Effector memory CD8-positive, alpha-beta T cell (primary cell): ENCODE results near the gene PKP4.

ENCODE experiments used
- ATAC-seq: fragments of 150-1000 bp; cut with Tn5 transposase; replicated peaks from 2 replicates; pipeline ENCODE4 v1.10.0; 2021; ENCODE audit warnings: mild to moderate bottlenecking, moderate library complexity
- DNase-seq, 3 experiments: peaks; one replicate each; pipeline ENCODE4 v3.0.0; 2021
- H3K27ac Mint-ChIP-seq, 2 donors: one replicate each; pipeline ENCODE4 v1.8.0; 2022; ENCODE audit warnings: mild to moderate bottlenecking in 2 of 2, mixed read lengths in 2 of 2, moderate library complexity in 2 of 2
- H3K27me3 Mint-ChIP-seq, 2 donors: one replicate each; pipeline ENCODE4 v1.8.0; 2022; ENCODE audit warnings: mixed read lengths in 2 of 2
- H3K36me3 Mint-ChIP-seq: one replicate; pipeline ENCODE4 v1.8.0; 2022; ENCODE audit warnings: mild to moderate bottlenecking, moderate library complexity, mixed read lengths; ENCODE audit not compliant: insufficient read depth
- H3K4me1 Mint-ChIP-seq, 2 donors: one replicate each; pipeline ENCODE4 v1.8.0; 2022; ENCODE audit warnings: low read depth in 2 of 2, mixed read lengths in 2 of 2
- H3K4me3 Mint-ChIP-seq, 2 donors: one replicate each; pipeline ENCODE4 v1.8.0; 2022; ENCODE audit warnings: mild to moderate bottlenecking in 2 of 2, mixed read lengths in 2 of 2, moderate library complexity in 2 of 2
- H3K9me3 Mint-ChIP-seq, 2 donors: one replicate each; pipeline ENCODE4 v1.8.0; 2022; ENCODE audit warnings: mixed read lengths in 2 of 2

PKP4 gene

DNA sequence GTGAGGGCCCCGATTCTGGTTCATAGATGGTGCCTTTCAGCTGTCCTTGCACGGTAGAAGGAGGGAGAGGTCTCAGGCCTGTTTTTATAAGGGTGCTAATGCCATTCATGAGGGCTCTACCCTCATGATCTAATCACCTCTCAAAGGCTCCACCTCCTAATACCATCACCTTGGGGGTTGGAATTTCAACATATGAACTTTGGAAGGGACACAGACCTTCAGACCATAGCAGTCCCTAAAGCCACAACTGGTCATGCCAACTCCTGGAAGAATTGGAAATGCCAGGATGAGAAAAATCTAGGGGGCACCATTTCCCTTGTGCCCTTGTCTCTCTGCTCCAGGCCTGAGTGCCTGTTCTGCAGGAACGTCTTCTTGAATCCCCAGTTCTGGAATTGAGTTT lies 213.5 kb downstream of the PKP4 start:
- ATAC-seq, result no peak
- Mint-ChIP-seq H3K9me3 (no peaks in the 10 kb centered on the region), H3K36me3 (peaks cover 3% of the 10 kb centered on the region), H3K27me3 (no peaks in the 10 kb centered on the region), H3K27ac (no peak overlapping the region), H3K4me1 (no peaks in the 10 kb centered on the region), H3K4me3 (no peak overlapping the region)
- DNase-seq, result no peak

DNA sequence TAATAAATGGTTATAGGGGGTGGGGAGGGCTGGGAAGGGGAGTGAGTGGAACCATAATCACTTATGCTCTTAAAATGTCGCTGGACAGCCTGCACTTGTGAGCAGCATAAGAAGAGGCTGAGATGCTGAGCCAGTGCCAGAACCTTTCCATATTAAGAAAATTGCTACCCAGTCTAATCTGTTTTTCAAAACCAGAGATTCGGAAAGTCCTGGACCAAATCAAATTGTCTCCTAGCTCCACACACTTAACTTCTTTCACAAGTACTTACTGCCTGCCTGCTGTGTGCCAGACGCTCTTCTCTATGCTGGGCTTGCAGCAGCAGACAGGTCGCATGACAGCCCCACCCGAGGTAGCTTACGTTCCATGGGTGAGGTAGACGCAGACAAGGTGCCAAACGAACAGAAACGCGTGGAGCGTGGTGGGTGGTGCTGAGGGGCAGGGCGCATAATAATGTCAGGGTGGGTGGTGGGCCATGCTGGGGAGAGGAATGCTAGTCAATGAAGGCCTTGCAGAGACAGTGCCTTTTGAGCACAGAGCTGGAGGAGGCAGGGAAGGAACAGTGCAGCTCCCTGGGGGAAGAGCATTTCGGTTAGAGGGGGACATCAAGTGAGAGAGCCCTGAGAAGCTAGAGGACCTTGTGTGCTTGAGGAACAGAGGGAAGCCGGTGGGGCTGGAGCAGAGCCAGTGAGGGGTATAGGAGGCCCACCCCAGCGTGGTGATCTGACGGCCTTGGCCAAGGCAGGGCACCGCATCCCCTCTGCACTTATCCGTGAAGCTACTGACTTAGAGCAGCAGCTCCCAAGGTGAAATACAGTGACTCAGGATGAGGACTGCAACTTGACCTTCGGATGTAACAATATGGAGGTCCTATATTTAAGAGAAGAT lies 214.9 kb downstream of the PKP4 start:
- Mint-ChIP-seq H3K4me3 (no peak overlapping the region), H3K9me3 (no peaks in the 10 kb centered on the region), H3K36me3 (peaks cover 3% of the 10 kb centered on the region), H3K4me1 (no peaks in the 10 kb centered on the region), H3K27me3 (no peaks in the 10 kb centered on the region), H3K27ac (no peak overlapping the region)
- DNase-seq (no peak), ATAC-seq (no peak)

DNA sequence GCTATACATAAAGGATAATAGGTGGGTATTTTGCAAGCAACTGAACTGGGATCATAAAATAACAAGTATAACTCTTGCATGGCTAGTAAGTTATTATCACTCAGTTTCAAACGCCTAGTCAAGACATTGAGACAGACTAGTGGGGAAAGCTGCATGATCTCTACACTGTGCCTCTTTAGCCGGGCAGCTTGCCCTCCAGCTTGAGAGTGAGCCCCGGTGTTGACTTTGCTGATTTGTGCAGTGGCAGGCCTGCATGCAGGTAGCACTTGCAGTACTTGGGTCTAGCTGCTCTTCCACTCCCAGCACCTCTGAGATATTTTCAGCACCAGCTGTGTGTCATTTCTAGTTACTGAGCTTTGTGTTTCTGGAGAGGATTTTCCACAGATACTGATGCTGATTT lies 219.5 kb downstream of the PKP4 start:
- Mint-ChIP-seq H3K27ac (no peak overlapping the region), H3K4me1 (no peaks in the 10 kb centered on the region), H3K36me3 (peaks cover 5% of the 10 kb centered on the region), H3K4me3 (no peak overlapping the region), H3K27me3 (no peaks in the 10 kb centered on the region), H3K9me3 (no peaks in the 10 kb centered on the region)
- no peak for DNase-seq
- ATAC-seq, result no peak

DNA sequence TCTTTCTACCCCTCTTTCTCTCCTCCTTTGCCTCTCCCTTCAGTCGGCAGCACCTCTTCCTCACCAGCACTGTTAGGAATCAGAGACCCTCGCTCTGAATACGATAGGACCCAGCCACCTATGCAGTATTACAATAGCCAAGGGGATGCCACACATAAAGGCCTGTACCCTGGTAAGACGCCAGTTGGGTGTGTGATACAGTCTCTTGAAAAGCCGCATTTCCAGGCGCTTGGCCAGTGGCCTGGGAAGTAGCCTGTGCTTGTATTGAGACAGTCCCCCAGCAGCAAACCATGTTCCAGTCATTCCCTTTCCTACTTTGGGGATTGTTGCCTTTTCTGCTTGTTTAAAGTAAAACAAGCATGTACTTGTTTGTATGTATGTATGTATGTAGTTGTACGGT lies 219.9 kb downstream of the PKP4 start:
- no peak for ATAC-seq
- Mint-ChIP-seq H3K27ac (no peak overlapping the region), H3K4me3 (no peak overlapping the region), H3K36me3 (peaks cover 5% of the 10 kb centered on the region), H3K27me3 (no peaks in the 10 kb centered on the region), H3K9me3 (no peaks in the 10 kb centered on the region), H3K4me1 (no peaks in the 10 kb centered on the region)
- no peak for DNase-seq

DNA sequence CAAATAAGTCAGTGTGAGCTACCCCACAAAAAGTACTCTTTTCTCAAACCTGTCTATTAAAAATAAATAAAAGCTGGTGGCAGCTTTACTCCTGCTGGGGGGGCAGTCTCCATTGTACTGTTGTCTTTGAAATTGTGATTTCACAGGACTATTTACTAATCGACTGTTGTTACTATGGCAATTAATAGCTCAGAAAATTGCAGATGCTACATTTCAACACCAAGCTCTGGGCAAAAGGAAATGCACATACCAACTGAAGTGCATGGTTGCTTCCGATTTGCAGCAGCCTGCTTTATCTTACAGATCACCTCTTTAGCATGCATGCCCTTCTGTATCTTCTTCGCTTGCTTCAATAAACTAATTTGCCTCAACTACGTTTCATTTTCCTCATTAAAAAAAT lies 220.8 kb downstream of the PKP4 start:
- DNase-seq (no peak), ATAC-seq (no peak)
- peaks cover 5% of the 10 kb centered on the region for H3K36me3 Mint-ChIP-seq
- no peak overlapping the region for H3K27ac Mint-ChIP-seq
- H3K27me3 Mint-ChIP-seq, result no peaks in the 10 kb centered on the region
- H3K4me1 Mint-ChIP-seq, result no peaks in the 10 kb centered on the region
- H3K4me3 Mint-ChIP-seq, result no peak overlapping the region
- H3K9me3 Mint-ChIP-seq, result no peaks in the 10 kb centered on the region

DNA sequence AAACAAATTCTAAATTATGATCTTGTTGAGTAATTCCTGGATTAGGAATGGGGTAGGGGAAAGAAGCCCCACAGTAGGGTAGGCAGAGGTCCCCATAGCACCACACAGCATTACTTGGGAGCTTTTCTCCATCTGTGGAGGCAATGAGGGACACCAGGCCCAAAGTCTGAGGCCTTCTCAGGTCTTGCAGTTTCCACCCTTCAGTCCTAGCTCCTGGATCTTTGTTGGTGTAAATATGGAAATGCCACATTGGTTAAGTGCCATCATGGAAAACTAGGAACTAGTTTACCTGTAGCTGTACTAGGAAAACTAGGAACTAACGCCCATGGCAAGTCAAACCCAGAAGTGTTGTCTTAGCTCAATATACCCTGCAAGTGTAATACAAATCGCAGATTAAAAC lies 225.1 kb downstream of the PKP4 start:
- Mint-ChIP-seq H3K27me3 (no peaks in the 10 kb centered on the region), H3K36me3 (peaks cover 5% of the 10 kb centered on the region), H3K4me1 (no peaks in the 10 kb centered on the region), H3K9me3 (no peaks in the 10 kb centered on the region), H3K4me3 (no peak overlapping the region), H3K27ac (no peak overlapping the region)
- DNase-seq (no peak), ATAC-seq (no peak)

DNA sequence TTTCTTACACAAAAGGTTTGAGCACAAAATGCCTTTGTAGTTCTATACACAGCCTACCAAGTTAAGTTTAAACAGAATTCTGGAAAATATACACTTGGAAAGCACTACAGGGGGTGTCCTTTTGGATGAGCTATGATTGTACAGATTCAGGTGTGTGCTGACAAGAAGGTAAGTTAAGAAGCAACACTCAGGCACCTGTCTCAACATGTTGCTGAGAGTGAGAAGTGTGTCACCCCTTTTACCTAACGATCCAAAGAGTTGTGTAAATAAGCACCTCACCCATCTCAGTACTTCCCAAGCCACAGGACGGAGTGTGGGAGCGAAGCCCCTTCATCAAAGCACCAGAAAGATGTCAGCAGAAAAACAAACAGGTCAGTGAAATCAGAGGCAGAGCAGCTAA lies 228.9 kb downstream of the PKP4 start:
- Mint-ChIP-seq H3K4me1 (no peaks in the 10 kb centered on the region), H3K9me3 (no peaks in the 10 kb centered on the region), H3K27ac (no peak overlapping the region), H3K27me3 (peaks cover 4 to 28% of the 10 kb centered on the region in 2 donors), H3K36me3 (no peaks in the 10 kb centered on the region), H3K4me3 (no peak overlapping the region)
- ATAC-seq, result no peak
- no peak for DNase-seq

DNA sequence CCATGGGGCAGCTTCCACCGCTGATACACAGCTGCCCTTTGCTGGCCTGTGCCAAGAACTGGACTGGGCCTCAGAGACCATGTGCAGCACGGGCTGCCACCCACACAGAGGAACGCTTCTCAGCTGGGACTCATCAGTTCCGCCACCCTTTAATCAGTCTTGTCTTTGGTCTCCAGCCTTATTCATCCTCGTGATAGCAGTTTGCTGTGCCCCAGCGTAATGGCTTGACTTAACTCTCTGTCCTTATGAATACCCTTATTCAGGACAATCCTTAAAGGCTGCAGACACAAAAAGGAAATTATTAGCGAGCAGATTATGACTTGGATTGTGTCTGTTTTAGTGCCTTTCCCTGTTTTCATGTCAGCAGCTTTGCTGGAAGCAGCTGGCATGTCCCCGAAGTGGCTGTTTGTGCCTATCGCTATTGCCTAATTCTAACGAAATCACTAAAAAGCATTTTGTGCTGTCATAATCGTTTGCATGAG lies 229.5 kb downstream of the PKP4 start:
- H3K36me3 Mint-ChIP-seq, result no peaks in the 10 kb centered on the region

DNA sequence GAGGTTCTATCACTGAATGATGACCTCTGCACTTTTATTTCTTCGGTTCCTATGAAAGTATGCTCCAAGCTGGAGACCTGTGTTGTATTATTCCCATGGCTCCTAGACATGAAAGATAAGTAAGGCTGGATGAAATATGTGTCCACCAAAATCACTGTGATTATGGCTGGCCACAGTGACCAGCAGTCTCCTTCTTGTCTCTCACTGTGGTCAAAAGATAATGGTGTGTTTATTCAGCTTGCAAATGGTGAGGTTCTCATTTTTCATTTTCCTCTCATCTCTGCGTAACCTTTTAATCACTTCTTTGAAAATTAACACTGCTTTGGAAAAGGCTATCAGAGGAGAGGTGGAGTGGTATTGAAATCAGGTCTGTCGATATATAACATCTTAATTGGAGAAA lies 230.6 kb downstream of the PKP4 start:
- no peak for ATAC-seq
- Mint-ChIP-seq H3K9me3 (no peaks in the 10 kb centered on the region), H3K36me3 (no peaks in the 10 kb centered on the region), H3K27me3 (peaks cover 15 to 40% of the 10 kb centered on the region in 2 donors), H3K4me3 (no peak overlapping the region), H3K27ac (no peak overlapping the region), H3K4me1 (no peaks in the 10 kb centered on the region)
- no peak for DNase-seq

More for the DNA sequence above, 229.5 kb downstream of the PKP4 start:
- no peak overlapping the region for H3K27ac Mint-ChIP-seq
- H3K9me3 Mint-ChIP-seq, result no peaks in the 10 kb centered on the region
- ATAC-seq (no peak), DNase-seq (no peak)
- H3K4me1 Mint-ChIP-seq, result no peaks in the 10 kb centered on the region
- no peak overlapping the region for H3K4me3 Mint-ChIP-seq
- peaks cover 10 to 34% of the 10 kb centered on the region in 2 donors for H3K27me3 Mint-ChIP-seq

DNA sequence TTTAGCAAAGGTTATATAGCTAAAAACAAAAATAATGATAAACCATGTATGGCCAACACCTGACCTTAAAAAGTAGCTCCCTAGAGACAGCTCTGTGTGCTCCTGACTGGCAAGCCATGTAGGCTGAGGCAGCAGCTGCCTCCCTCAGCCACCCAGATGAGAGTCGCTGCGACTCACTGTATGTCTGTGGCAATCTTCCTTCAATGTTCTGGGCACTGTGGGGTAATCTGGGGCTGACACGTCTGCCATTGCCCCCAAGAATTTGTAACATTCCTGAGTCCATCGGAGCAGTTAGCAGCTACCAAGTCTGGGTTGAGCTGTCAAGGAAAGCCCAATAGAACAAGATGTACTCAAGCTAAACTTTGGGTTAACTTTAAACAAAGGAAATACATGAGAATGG lies 232.0 kb downstream of the PKP4 start:
- no peaks in the 10 kb centered on the region for H3K9me3 Mint-ChIP-seq
- H3K36me3 Mint-ChIP-seq, result no peaks in the 10 kb centered on the region
- H3K27ac Mint-ChIP-seq, result no peak overlapping the region
- DNase-seq (no peak), ATAC-seq (no peak)
- H3K4me3 Mint-ChIP-seq, result no peak overlapping the region
- H3K27me3 Mint-ChIP-seq, result peaks cover 17 to 40% of the 10 kb centered on the region in 2 donors
- H3K4me1 Mint-ChIP-seq, result no peaks in the 10 kb centered on the region

DNA sequence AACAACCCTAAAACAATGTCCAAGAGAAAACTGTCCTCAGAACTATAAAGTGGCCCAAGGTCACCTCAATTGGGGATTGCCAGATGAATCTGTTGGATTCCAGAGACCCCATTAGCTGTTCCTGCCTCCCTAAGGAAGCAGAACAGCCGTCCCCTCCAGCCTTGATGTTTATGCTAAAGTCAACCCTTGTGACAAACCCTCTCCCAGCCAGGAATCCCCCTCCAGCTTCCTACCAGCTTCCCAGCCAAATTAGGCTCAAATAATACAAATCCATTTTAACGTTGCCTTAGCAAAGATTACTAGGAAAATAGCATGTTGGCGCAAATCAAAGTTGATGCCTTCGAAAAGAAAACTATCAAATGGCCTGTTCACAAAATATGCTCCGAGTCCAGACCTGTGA lies 232.6 kb downstream of the PKP4 start:
- Mint-ChIP-seq H3K36me3 (no peaks in the 10 kb centered on the region), H3K27ac (no peak overlapping the region), H3K4me1 (no peaks in the 10 kb centered on the region), H3K4me3 (no peak overlapping the region), H3K9me3 (no peaks in the 10 kb centered on the region), H3K27me3 (peaks cover 20 to 40% of the 10 kb centered on the region in 2 donors)
- ATAC-seq (no peak), DNase-seq (no peak)

DNA sequence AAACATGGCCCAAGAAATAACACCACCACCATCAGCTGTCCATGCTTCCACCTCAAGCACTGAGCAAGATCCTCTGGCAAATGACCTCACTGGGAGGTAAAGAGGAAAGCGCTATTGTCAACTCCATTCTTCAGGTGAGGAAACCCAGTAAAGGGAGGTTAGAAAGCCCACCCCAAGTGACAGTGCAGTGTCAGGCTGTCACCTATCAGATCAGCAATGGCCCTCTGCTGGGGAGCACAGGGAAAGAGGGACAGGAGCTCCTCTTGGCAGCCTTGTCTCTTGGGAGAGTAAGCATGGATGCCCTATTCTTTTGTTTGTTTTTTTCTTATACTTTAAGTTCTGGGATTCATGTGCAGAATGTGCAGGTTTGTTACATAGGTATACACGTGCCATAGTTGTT lies 234.1 kb downstream of the PKP4 start:
- ATAC-seq (no peak), DNase-seq (no peak)
- Mint-ChIP-seq H3K36me3 (peaks cover 3% of the 10 kb centered on the region), H3K9me3 (no peaks in the 10 kb centered on the region), H3K27me3 (peaks cover 20 to 40% of the 10 kb centered on the region in 2 donors), H3K4me3 (no peak overlapping the region), H3K27ac (no peak overlapping the region), H3K4me1 (no peaks in the 10 kb centered on the region)

DNA sequence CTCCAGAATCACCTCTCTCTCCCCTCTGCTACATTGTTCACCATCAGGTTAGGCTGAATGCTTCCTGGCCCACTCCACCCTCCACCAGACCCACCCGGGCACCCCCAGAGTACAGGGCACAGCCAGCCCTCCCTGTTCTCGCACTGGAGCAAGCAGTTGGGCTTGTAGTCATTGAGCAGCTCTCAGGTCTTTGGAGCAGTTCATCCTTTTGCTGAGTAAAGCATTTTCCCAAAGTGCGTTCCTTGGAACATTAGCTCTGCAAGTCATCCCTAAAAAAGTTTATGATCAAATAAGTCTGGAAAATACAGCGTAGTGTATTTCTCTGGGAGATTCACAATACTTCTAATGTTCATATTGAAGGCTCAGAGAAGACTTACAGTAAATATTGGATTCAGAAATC lies 234.9 kb downstream of the PKP4 start:
- Mint-ChIP-seq H3K27ac (no peak overlapping the region), H3K4me3 (no peak overlapping the region), H3K9me3 (no peaks in the 10 kb centered on the region), H3K27me3 (peaks cover 20 to 42% of the 10 kb centered on the region in 2 donors), H3K36me3 (peaks cover 3% of the 10 kb centered on the region), H3K4me1 (no peaks in the 10 kb centered on the region)
- DNase-seq, result no peak
- ATAC-seq, result no peak

DNA sequence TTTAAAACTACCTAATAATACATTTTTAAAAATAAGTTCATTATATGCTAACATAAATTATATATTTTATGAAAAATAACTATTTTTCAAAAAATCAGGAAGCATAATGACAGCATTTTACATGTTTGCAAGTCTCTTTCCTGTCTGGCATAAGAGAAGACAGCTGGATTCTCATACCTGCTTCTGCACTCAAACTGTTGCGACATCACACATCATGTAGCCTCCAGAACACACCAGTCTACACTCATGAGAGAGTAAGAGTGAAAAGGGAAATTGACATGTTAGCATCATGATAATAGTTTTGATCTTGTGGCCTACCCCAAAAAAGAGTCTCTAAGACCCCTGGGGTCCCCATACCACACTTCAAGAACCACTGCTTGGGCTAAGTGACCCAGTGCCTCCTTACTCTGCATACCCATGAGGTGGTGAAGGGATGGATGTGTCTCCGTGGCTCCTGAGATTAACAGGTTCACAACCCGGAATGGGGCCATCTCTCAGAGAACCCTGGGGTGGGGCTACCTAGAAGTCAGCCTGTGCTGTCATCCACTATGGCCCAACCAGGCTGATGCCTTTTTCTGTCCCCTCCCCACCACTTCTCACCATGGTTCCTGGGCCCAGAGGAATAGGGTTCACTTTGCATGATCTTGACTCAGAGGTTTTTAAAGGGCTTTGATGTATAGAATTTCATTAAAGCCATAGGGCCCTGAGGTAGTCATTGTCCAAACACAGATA lies 235.8 kb downstream of the PKP4 start:
- no peak overlapping the region for H3K27ac Mint-ChIP-seq

More for the DNA sequence above, 235.8 kb downstream of the PKP4 start:
- H3K9me3 Mint-ChIP-seq, result peaks cover 0 to 7% of the 10 kb centered on the region in 2 donors
- H3K27me3 Mint-ChIP-seq, result peaks cover 27 to 46% of the 10 kb centered on the region in 2 donors
- peaks cover 3% of the 10 kb centered on the region for H3K36me3 Mint-ChIP-seq
- no peak overlapping the region for H3K4me3 Mint-ChIP-seq
- no peak for DNase-seq
- no peak for ATAC-seq
- H3K4me1 Mint-ChIP-seq, result no peaks in the 10 kb centered on the region
